Mesenchymal stem cell (in vitro differentiated cells and primary cell): ENCODE measurements around the gene KAT6B.

Source experiments
- DNase-seq: peaks from one replicate; pipeline ENCODE4 v3.0.0-alpha.2; 2013
- H2AFZ ChIP-seq: one replicate; pipeline ENCODE4 v1.6.1; 2013; ENCODE audit warnings: low read depth, mild to moderate bottlenecking, control low read depth, inconsistent platforms, low read length, moderate library complexity
- H2AK5ac ChIP-seq: 2 replicates; pipeline ENCODE4 v1.6.1; 2013; ENCODE audit warnings: low read length, moderate library complexity, mild to moderate bottlenecking, inconsistent platforms; ENCODE audit not compliant: severe bottlenecking
- H2BK120ac ChIP-seq: one replicate; pipeline ENCODE4 v1.6.1; 2013; ENCODE audit warnings: low read depth, mild to moderate bottlenecking, inconsistent platforms, low read length, moderate library complexity
- H2BK12ac ChIP-seq, 2 experiments: one replicate each; pipeline ENCODE4 v1.6.1; 2013; ENCODE audit warnings: inconsistent platforms in 2 of 2, low read length in 2 of 2, mild to moderate bottlenecking in 2 of 2, moderate library complexity in 2 of 2, control low read depth in 1 of 2
- H2BK15ac ChIP-seq: one replicate; pipeline ENCODE4 v1.6.1; 2013; ENCODE audit warnings: mild to moderate bottlenecking, low read depth, inconsistent platforms; ENCODE audit not compliant: poor library complexity, severe bottlenecking
- H2BK5ac ChIP-seq: 2 replicates; pipeline ENCODE4 v1.6.1; 2013; ENCODE audit warnings: low read depth, mild to moderate bottlenecking, low read length, control low read depth, inconsistent platforms; ENCODE audit not compliant: poor library complexity, severe bottlenecking
- H3K14ac ChIP-seq, 2 experiments: one replicate each; pipeline ENCODE4 v1.6.1; 2013; ENCODE audit warnings: inconsistent platforms in 2 of 2, low read length in 2 of 2, control low read depth in 1 of 2, mild to moderate bottlenecking in 1 of 2, moderate library complexity in 1 of 2
- H3K18ac ChIP-seq, 2 experiments: one replicate each; pipeline ENCODE4 v1.6.1; 2013; ENCODE audit warnings: inconsistent platforms in 2 of 2, low read length in 2 of 2, control low read depth in 1 of 2, low read depth in 1 of 2, mild to moderate bottlenecking in 1 of 2
- H3K23ac ChIP-seq, 2 experiments: one replicate each; pipeline ENCODE4 v1.6.1; 2013; ENCODE audit warnings: inconsistent platforms in 2 of 2, low read length in 2 of 2, mild to moderate bottlenecking in 2 of 2, moderate library complexity in 2 of 2, control low read depth in 1 of 2
- H3K27ac ChIP-seq: 2 replicates; pipeline ENCODE4 v1.5.1; 2013; ENCODE audit warnings: mild to moderate bottlenecking, moderate library complexity, low read length, control low read depth, inconsistent platforms; ENCODE audit not compliant: poor library complexity, severe bottlenecking
- H3K27me3 ChIP-seq, 2 experiments: 2 replicates each; pipeline versions ENCODE4 v1.6.1 to v1.7.0; 2013; ENCODE audit warnings: low read length in 2 of 2, mild to moderate bottlenecking in 2 of 2, moderate library complexity in 2 of 2, control low read depth in 1 of 2, inconsistent platforms in 1 of 2; ENCODE audit not compliant: control insufficient read depth in 1 of 2, insufficient read depth in 1 of 2
- H3K36me3 ChIP-seq, 2 experiments: 2 replicates each; pipeline versions ENCODE4 v1.6.1 to v1.7.0; 2013; ENCODE audit warnings: low read length in 2 of 2, control low read depth in 1 of 2, inconsistent platforms in 1 of 2, low read depth in 1 of 2, mild to moderate bottlenecking in 1 of 2; ENCODE audit not compliant: insufficient read depth in 2 of 2, control insufficient read depth in 1 of 2
- H3K4ac ChIP-seq, 2 experiments: one replicate each; pipeline ENCODE4 v1.6.1; 2013; ENCODE audit warnings: inconsistent platforms in 2 of 2, low read length in 2 of 2, mild to moderate bottlenecking in 2 of 2, moderate library complexity in 2 of 2, control low read depth in 1 of 2, low read depth in 1 of 2
- H3K4me1 ChIP-seq: 2 replicates; pipeline ENCODE4 v1.6.1; 2013; ENCODE audit warnings: low read depth, low read length, control low read depth; ENCODE audit not compliant: control insufficient read depth, insufficient read depth
- H3K4me2 ChIP-seq: 2 replicates; pipeline ENCODE4 v1.6.1; 2013; ENCODE audit warnings: low read length, mild to moderate bottlenecking, inconsistent platforms; ENCODE audit not compliant: poor library complexity, severe bottlenecking
- H3K4me3 ChIP-seq, 2 experiments: 2 replicates each; pipeline versions ENCODE4 v1.5.1 to v1.7.0; 2013; ENCODE audit warnings: low read length in 2 of 2, mild to moderate bottlenecking in 2 of 2, control low read depth in 1 of 2, low read depth in 1 of 2; ENCODE audit not compliant: insufficient read depth in 1 of 2
- H3K79me1 ChIP-seq: replicated peaks from 2 replicates; pipeline ENCODE4 v1.6.1; 2013; ENCODE audit warnings: mild to moderate bottlenecking, control low read depth, low read length, inconsistent platforms; ENCODE audit not compliant: poor library complexity, severe bottlenecking
- H3K9ac ChIP-seq: 2 replicates; pipeline ENCODE4 v1.7.0; 2013; ENCODE audit warnings: mild to moderate bottlenecking, low read length, moderate library complexity
- H3K9me3 ChIP-seq: 2 replicates; pipeline ENCODE4 v1.7.0; 2013; ENCODE audit warnings: mild to moderate bottlenecking, low read length; ENCODE audit not compliant: control insufficient read depth
- H4K8ac ChIP-seq: one replicate; pipeline ENCODE4 v1.6.1; 2013; ENCODE audit warnings: inconsistent platforms, mild to moderate bottlenecking, low read length, moderate library complexity
- H4K91ac ChIP-seq: one replicate; pipeline ENCODE4 v1.6.1; 2013; ENCODE audit warnings: mild to moderate bottlenecking, low read length, inconsistent platforms
- WGBS: methylation state at CpG from one replicate; pipeline ENCODE4 v1.1.7; 2013; ENCODE audit warnings: mixed read lengths; 5-methylcytosine and 5-hydroxymethylcytosine counted together

The KAT6B gene

GRCh38 chr10:75043256-75044131 lies 217.1 kb downstream of the KAT6B start:
- Histone ChIP-seq H3K9me3 (no peaks in the 10 kb centered on the region), H3K79me1 (no peaks in the 10 kb centered on the region), H3K4ac (no peak overlapping the region), H2BK12ac (no peak overlapping the region), H2AK5ac (no peak overlapping the region), H3K18ac (no peak overlapping the region), H3K9ac (peak overlapping the region; percentile 75), H4K91ac (no peak overlapping the region), H3K14ac (no peak overlapping the region), H3K27me3 (peaks cover 0 to 10% of the 10 kb centered on the region in 2 experiments), H3K4me3 (no peak overlapping the region), H3K27ac (no peak overlapping the region), H2AFZ (no peak overlapping the region), H4K8ac (no peak overlapping the region), H3K4me2 (no peak overlapping the region), H3K36me3 (peaks cover 0 to 2% of the 10 kb centered on the region in 2 experiments), H3K23ac (no peak overlapping the region), H2BK5ac (no peak overlapping the region), H3K4me1 (no peaks in the 10 kb centered on the region), H2BK120ac (no peak overlapping the region), H2BK15ac (peak overlapping the region; percentile 13)
- no peak for DNase-seq
- 96% methylated on average over 63 of the region's 68 CpGs for WGBS

- H2BK120ac ChIP-seq, result no peak overlapping the region
- peak; percentile 62 for DNase-seq
- H2BK5ac ChIP-seq, result no peak overlapping the region
- no peak overlapping the region for H3K4me3 ChIP-seq
- H4K8ac ChIP-seq, result peak overlapping the region; percentile 36
- no peak overlapping the region for H3K9ac ChIP-seq
- H2BK15ac ChIP-seq, result no peak overlapping the region
- no peak overlapping the region for H3K4me2 ChIP-seq
- no peak overlapping the region for H2AK5ac ChIP-seq
- H3K27me3 ChIP-seq, result peaks cover 0 to 10% of the 10 kb centered on the region in 2 experiments
- H3K9me3 ChIP-seq, result no peaks in the 10 kb centered on the region
- 87% methylated on average over 9 of the region's 9 CpGs for WGBS
- H3K27ac ChIP-seq, result no peak overlapping the region
- no peak overlapping the region for H2BK12ac ChIP-seq
- no peaks in the 10 kb centered on the region for H3K4me1 ChIP-seq
- no peak overlapping the region for H3K23ac ChIP-seq
- no peak overlapping the region for H2AFZ ChIP-seq
- peak overlapping the region; percentile 43 for H4K91ac ChIP-seq
- no peak overlapping the region for H3K18ac ChIP-seq
- no peak overlapping the region for H3K14ac ChIP-seq
- H3K79me1 ChIP-seq, result no peaks in the 10 kb centered on the region
- H3K4ac ChIP-seq, result no peak overlapping the region
- H3K36me3 ChIP-seq, result peaks cover 0 to 2% of the 10 kb centered on the region in 2 experiments
These were observed 222.3 kb downstream of the KAT6B start for GRCh38 chr10:75048669-75049098.

GRCh38 chr10:75049316-75050148 lies 223.1 kb downstream of the KAT6B start:
- Histone ChIP-seq H3K9ac (peak overlapping the region; percentile 15), H3K79me1 (no peaks in the 10 kb centered on the region), H3K18ac (no peak overlapping the region), H2BK12ac (peak overlapping the region in 1 of 2 experiments; percentile 74), H3K27me3 (peaks cover 0 to 10% of the 10 kb centered on the region in 2 experiments), H2AK5ac (no peak overlapping the region), H4K8ac (no peak overlapping the region), H3K27ac (no peak overlapping the region), H3K14ac (no peak overlapping the region), H4K91ac (no peak overlapping the region), H2AFZ (no peak overlapping the region), H3K4me1 (no peaks in the 10 kb centered on the region), H2BK120ac (peak overlapping the region; percentile 27), H3K4me2 (no peak overlapping the region), H3K23ac (no peak overlapping the region), H3K4me3 (no peak overlapping the region), H2BK5ac (no peak overlapping the region), H3K4ac (no peak overlapping the region), H3K9me3 (no peaks in the 10 kb centered on the region), H2BK15ac (no peak overlapping the region), H3K36me3 (no peaks in the 10 kb centered on the region)
- WGBS, result 93% methylated on average over 19 of the region's 19 CpGs
- DNase-seq, result no peak
